HepG2 (cell line): ENCODE measurements around the gene ERC1.

Experiments used
- CTCF ChIP-seq: sonication (generic); formaldehyde crosslinking; IDR thresholded peaks from 2 replicates; pipeline ENCODE4 v1.5.0; 2020; ENCODE audit warnings: mild to moderate bottlenecking, missing genetic modification reagents, moderate library complexity
- GABPA ChIP-seq, 2 experiments: IDR thresholded peaks; 2 replicates each; pipeline ENCODE4 v1.6.1; 2011 to 2016; ENCODE audit warnings: low read depth in 2 of 2, low read length in 1 of 2, missing biosample characterization in 1 of 2, missing genetic modification characterization in 1 of 2
- HNRNPUL1 ChIP-seq: fragments of 200-400 bp; formaldehyde crosslinking; IDR thresholded peaks from 2 replicates; pipeline ENCODE4 v1.6.1; 2017; ENCODE audit warnings: low read depth, mild to moderate bottlenecking, low read length, moderate library complexity
- JUNB ChIP-seq: sonication (generic); formaldehyde crosslinking; IDR thresholded peaks from 2 replicates; pipeline ENCODE4 v1.8.0; 2022; ENCODE audit warnings: missing genetic modification reagents, mild to moderate bottlenecking, borderline replicate concordance
- KLF9 ChIP-seq: IDR thresholded peaks from 2 replicates; pipeline ENCODE4 v1.6.1; 2016; ENCODE audit warnings: low read depth
- LBX2 ChIP-seq: sonication (generic); formaldehyde crosslinking; IDR thresholded peaks from 2 replicates; pipeline ENCODE4 v1.5.0; 2020; ENCODE audit warnings: missing genetic modification reagents, mild to moderate bottlenecking, borderline replicate concordance
- MYC ChIP-seq: sonication (generic); formaldehyde crosslinking; IDR thresholded peaks from 2 replicates; pipeline ENCODE4 v1.9.0; 2021; ENCODE audit warnings: missing genetic modification reagents, borderline replicate concordance
- NFIC ChIP-seq: IDR thresholded peaks from 2 replicates; pipeline ENCODE4 v1.6.1; 2012; ENCODE audit warnings: mild to moderate bottlenecking, low read length, inconsistent platforms
- PRDM10 ChIP-seq: sonication (generic); formaldehyde crosslinking; IDR thresholded peaks from 2 replicates; pipeline ENCODE4 v1.4.0; 2020; ENCODE audit warnings: low read depth, missing genetic modification reagents
- TBX2 ChIP-seq: sonication (generic); formaldehyde crosslinking; IDR thresholded peaks from 2 replicates; pipeline ENCODE4 v1.5.0; 2020; ENCODE audit warnings: missing genetic modification reagents, mild to moderate bottlenecking, borderline replicate concordance
- ZNF549 ChIP-seq: sonication (generic); formaldehyde crosslinking; IDR thresholded peaks from 2 replicates; pipeline ENCODE4 v1.5.0; 2020; ENCODE audit warnings: missing genetic modification reagents
- ZNF841 ChIP-seq: sonication (generic); formaldehyde crosslinking; IDR thresholded peaks from 2 replicates; pipeline ENCODE4 v1.8.1; 2023; ENCODE audit warnings: missing genetic modification reagents, borderline replicate concordance

GRCh38 chr12:1213618-1214205 lies 222.7 kb downstream of the ERC1 start:
- TF ChIP-seq HNRNPUL1 = no peak
- TF ChIP-seq TBX2 (CRISPR knock-in tag) = no peak
- TF ChIP-seq ZNF549 = no peak
- TF ChIP-seq CTCF (CRISPR knock-in tag) = no peak
- TF ChIP-seq LBX2 (CRISPR knock-in tag) = no peak
- TF ChIP-seq NFIC = no peak
- TF ChIP-seq ZNF841 (CRISPR knock-in tag) = no peak
- TF ChIP-seq JUNB (CRISPR knock-in tag) = no peak
- TF ChIP-seq KLF9 (CRISPR knock-in tag) = no peak
- no peak for TF ChIP-seq MYC (CRISPR knock-in tag)
- TF ChIP-seq PRDM10 (CRISPR knock-in tag) = no peak
- no peak for TF ChIP-seq GABPA (IDR thresholded peaks at IDR 0.05; ENCODE audit: low read depth, low read length)
- TF ChIP-seq GABPA (CRISPR knock-in tag; IDR thresholded peaks at IDR 0.05; ENCODE audit: low read depth) = no peak
